PC-3 (cell line): ENCODE data around the gene IBTK. TPM values are rescaled to one million over a fixed set of nuclear protein-coding genes. Genes with fewer than 3 reads are reported as not detected.
A peak's percentile ranks its signal among the peaks of the same experiment; 100 is the strongest.

Experiments
- ATAC-seq: fragments of 200-7000 bp; cut with Tn5 transposase; 2 replicates; pipeline ENCODE4 v1.9.1; 2020; ENCODE audit warnings: mild to moderate bottlenecking, moderate library complexity
- BruUV-seq: library from RNA; stranded (reverse); fragments of 400-500 nt; replicated peaks from 2 replicates; lab custom pipeline; 2021; lab: Mats Ljungman, UMichigan
- CTCF ChIA-PET: fragments of 300-600 bp; sonication (Branson Sonifier 250); formaldehyde crosslinking; loops from one replicate; lab custom pipeline; 2022; ENCODE audit warnings: antibody characterized with exemption; lab: Charles Lee
- POLR2A ChIA-PET: fragments of 300-600 bp; sonication (Branson Sonifier 250); formaldehyde crosslinking; loops from one replicate; lab custom pipeline; 2022; ENCODE audit warnings: antibody characterized with exemption; ENCODE audit not compliant: unreplicated experiment; lab: Charles Lee
- DNase-seq: peaks from one replicate; pipeline ENCODE4 v3.0.0-alpha.2; 2015
- H2AFZ ChIP-seq: fragments of 300-600 bp; sonication (generic); 2 replicates; pipeline ENCODE4 v1.6.0; 2016; ENCODE audit warnings: antibody characterized with exemption, low read length
- H3F3A ChIP-seq: fragments of 300-600 bp; sonication (generic); one replicate; pipeline ENCODE4 v1.6.0; 2017; ENCODE audit warnings: antibody characterized with exemption, low read length, control low read depth, mild to moderate bottlenecking; ENCODE audit not compliant: unreplicated experiment
- H3K27ac ChIP-seq: fragments of 300-600 bp; sonication (generic); 2 replicates; pipeline ENCODE4 v1.5.1; 2016; ENCODE audit warnings: mild to moderate bottlenecking, low read length
- H3K27me3 ChIP-seq: fragments of 300-600 bp; sonication (generic); 2 replicates; pipeline ENCODE4 v1.6.1; 2016; ENCODE audit warnings: low read length, mixed read lengths
- H3K36me3 ChIP-seq: fragments of 300-600 bp; sonication (generic); 2 replicates; pipeline ENCODE4 v1.6.1; 2016; ENCODE audit warnings: low read depth, mixed run types, low read length, mixed read lengths
- H3K4me1 ChIP-seq: fragments of 300-600 bp; sonication (generic); 2 replicates; pipeline ENCODE4 v1.5.1; 2016; ENCODE audit warnings: low read length; ENCODE audit not compliant: insufficient read depth
- H3K4me2 ChIP-seq: fragments of 300-600 bp; sonication (generic); 2 replicates; pipeline ENCODE4 v1.6.0; 2016; ENCODE audit warnings: low read length
- H3K4me3 ChIP-seq: fragments of 300-600 bp; sonication (generic); 2 replicates; pipeline ENCODE4 v1.5.1; 2016; ENCODE audit warnings: mild to moderate bottlenecking, low read length, mixed read lengths
- H3K79me2 ChIP-seq: fragments of 300-600 bp; sonication (generic); 2 replicates; pipeline ENCODE4 v1.6.1; 2017; ENCODE audit warnings: low read length, mixed read lengths
- H3K9ac ChIP-seq: fragments of 300-600 bp; sonication (generic); 2 replicates; pipeline ENCODE4 v1.6.0; 2016; ENCODE audit warnings: mild to moderate bottlenecking, low read length
- H3K9me2 ChIP-seq: fragments of 300-600 bp; sonication (generic); replicated peaks from 2 replicates; pipeline ENCODE4 v1.6.1; 2016; ENCODE audit warnings: mixed run types, low read length, mixed read lengths
- H3K9me3 ChIP-seq: fragments of 300-600 bp; sonication (generic); 2 replicates; pipeline ENCODE4 v1.6.1; 2016; ENCODE audit warnings: low read length, mixed read lengths
- H4K20me1 ChIP-seq: fragments of 300-600 bp; sonication (generic); 2 replicates; pipeline ENCODE4 v1.6.1; 2016; ENCODE audit warnings: low read length, mixed read lengths
- CTCF ChIP-seq: fragments of 300-600 bp; sonication (generic); conservative IDR thresholded peaks from 2 replicates; pipeline ENCODE4 v1.5.1; 2017; ENCODE audit warnings: antibody characterized with exemption, low read depth, mild to moderate bottlenecking, low read length
- EZH2 ChIP-seq: fragments of 300-600 bp; sonication (generic); IDR thresholded peaks from one replicate; pipeline ENCODE4 v1.6.1; 2017; ENCODE audit warnings: antibody characterized with exemption, mild to moderate bottlenecking, low read length; ENCODE audit not compliant: unreplicated experiment
- EZH2phosphoT487 ChIP-seq: fragments of 300-600 bp; sonication (generic); IDR thresholded peaks from 2 replicates; pipeline ENCODE4 v1.6.1; 2018; ENCODE audit warnings: mild to moderate bottlenecking, antibody characterized with exemption, low read length, borderline replicate concordance
- intact Hi-C: fragments of 100-400 bp; cut with micrococcal nuclease; formaldehyde crosslinking; loops from 2 replicates; pipeline ENCODE4 v1.9.0; 2023
- total RNA-seq: library from RNA; depleted of rRNA; stranded (reverse); fragments of >200 nt; gene quantifications from 2 replicates; pipeline ENCODE4 v1.2.3, GENCODE V29; 2014

Gene IBTK
- total RNA-seq, 1 experiment from 2014 or later = 17.2 TPM

- ATAC-seq = peak; percentile 95
- Histone ChIP-seq H4K20me1 (no peaks in the 10 kb centered on the region), H3K9ac (peak overlapping the region; percentile 67), H3K9me3 (no peaks in the 10 kb centered on the region), H3K79me2 (no peaks in the 10 kb centered on the region), H3F3A (peaks cover 3% of the 10 kb centered on the region), H3K27ac (peak overlapping the region; percentile 93), H3K27me3 (no peaks in the 10 kb centered on the region), H3K4me1 (peaks cover 22% of the 10 kb centered on the region), H3K36me3 (no peaks in the 10 kb centered on the region), H3K4me2 (peak overlapping the region; percentile 80), H2AFZ (peak overlapping the region; percentile 54), H3K9me2 (no peaks in the 10 kb centered on the region), H3K4me3 (peak overlapping the region; percentile 45)
- CTCF ChIA-PET = interaction anchor here (0.5 kb wide), 2 partner anchors 138 to 162 kb away, joined by 3 read pairs; no protein-coding TSS in a partner anchor
- intact Hi-C loops = no loop called here
- BruUV-seq = no TSS peak
- peak; percentile 89 for DNase-seq
- no peak for TF ChIP-seq EZH2phosphoT487
- POLR2A ChIA-PET = no interaction called here
Measured at GRCh38 chr6:82144007-82144851, 103.3 kb downstream of the IBTK start.

- H3K27ac ChIP-seq = peak overlapping the region; percentile 93
- peaks cover 22% of the 10 kb centered on the region for H3K4me1 ChIP-seq
- CTCF ChIA-PET = no interaction called here
- no peak for TF ChIP-seq EZH2phosphoT487
- TF ChIP-seq EZH2 = no peak
- TF ChIP-seq CTCF = no peak
- H3K9me3 ChIP-seq = no peaks in the 10 kb centered on the region
- no peaks in the 10 kb centered on the region for H4K20me1 ChIP-seq
- no peak overlapping the region for H3K9ac ChIP-seq
- H3K79me2 ChIP-seq = no peaks in the 10 kb centered on the region
- H3K4me2 ChIP-seq = no peak overlapping the region
- H3K4me3 ChIP-seq = no peak overlapping the region
- H3K9me2 ChIP-seq = no peaks in the 10 kb centered on the region
- H3K36me3 ChIP-seq = no peaks in the 10 kb centered on the region
- ATAC-seq (no peak), DNase-seq (no peak)
- intact Hi-C loops = no loop called here
- no peaks in the 10 kb centered on the region for H3K27me3 ChIP-seq
- POLR2A ChIA-PET = interaction anchor here (0.7 kb wide), 1 partner anchor 431 kb away, joined by 3 read pairs; no protein-coding TSS in a partner anchor
- H3F3A ChIP-seq = peaks cover 3% of the 10 kb centered on the region
- no peak overlapping the region for H2AFZ ChIP-seq
- BruUV-seq = no TSS peak
Measured at GRCh38 chr6:82143041-82143481, 104.5 kb downstream of the IBTK start.

- Histone ChIP-seq H3K4me2 (no peak overlapping the region), H2AFZ (no peak overlapping the region), H4K20me1 (no peaks in the 10 kb centered on the region), H3K36me3 (no peaks in the 10 kb centered on the region), H3K27me3 (no peaks in the 10 kb centered on the region), H3K9ac (no peak overlapping the region), H3K9me2 (no peaks in the 10 kb centered on the region), H3K4me1 (peaks cover 22% of the 10 kb centered on the region), H3K27ac (no peak overlapping the region), H3F3A (peaks cover 3% of the 10 kb centered on the region), H3K4me3 (no peak overlapping the region), H3K9me3 (no peaks in the 10 kb centered on the region), H3K79me2 (no peaks in the 10 kb centered on the region)
- intact Hi-C loops = no loop called here
- TF ChIP-seq EZH2 = no peak
- TF ChIP-seq CTCF = no peak
- no peak for TF ChIP-seq EZH2phosphoT487
- ChIA-PET CTCF (no interaction called here), POLR2A (no interaction called here)
- no TSS peak for BruUV-seq
- ATAC-seq = no peak
- no peak for DNase-seq
Measured at GRCh38 chr6:82142524-82142923, 105.0 kb downstream of the IBTK start.
